H9 (cell line): Measurements from ENCODE around the gene TEX22. TPM values are rescaled to one million over a fixed set of nuclear protein-coding genes. Genes with fewer than 3 reads are reported as not detected.

Experiments used
- DNase-seq: peaks from one replicate; pipeline ENCODE4 v3.0.0-alpha.2; 2017
- H2AFZ ChIP-seq: one replicate; pipeline ENCODE4 v1.6.1; 2013; ENCODE audit warnings: mild to moderate bottlenecking, low read length, control low read depth, moderate library complexity
- H2AK5ac ChIP-seq: 2 replicates; pipeline ENCODE4 v1.6.1; 2013; ENCODE audit warnings: low read length, control low read depth, mixed read lengths; ENCODE audit not compliant: insufficient read length
- H2BK120ac ChIP-seq: one replicate; pipeline ENCODE4 v1.6.1; 2013; ENCODE audit warnings: low read depth, mild to moderate bottlenecking, low read length, control low read depth, inconsistent platforms; ENCODE audit not compliant: poor library complexity, severe bottlenecking
- H2BK12ac ChIP-seq: 2 replicates; pipeline ENCODE4 v1.6.1; 2013; ENCODE audit warnings: low read length, control low read depth, mixed read lengths, low read depth; ENCODE audit not compliant: insufficient read length
- H2BK15ac ChIP-seq: 2 replicates; pipeline ENCODE4 v1.6.1; 2013; ENCODE audit warnings: low read depth, low read length, control low read depth
- H2BK20ac ChIP-seq: one replicate; pipeline ENCODE4 v1.6.1; 2013; ENCODE audit warnings: low read depth, mild to moderate bottlenecking, low read length, control low read depth, inconsistent platforms; ENCODE audit not compliant: poor library complexity, severe bottlenecking
- H2BK5ac ChIP-seq: 2 replicates; pipeline ENCODE4 v1.6.1; 2013; ENCODE audit warnings: low read length, control low read depth, mixed read lengths; ENCODE audit not compliant: insufficient read length
- H3K14ac ChIP-seq: 2 replicates; pipeline ENCODE4 v1.6.1; 2013; ENCODE audit warnings: low read length, control low read depth; ENCODE audit not compliant: insufficient read depth
- H3K18ac ChIP-seq: 2 replicates; pipeline ENCODE4 v1.6.1; 2013; ENCODE audit warnings: low read depth, mild to moderate bottlenecking, mixed read lengths, low read length, control low read depth; ENCODE audit not compliant: insufficient read length
- H3K23ac ChIP-seq: 2 replicates; pipeline ENCODE4 v1.6.1; 2013; ENCODE audit warnings: low read length, control low read depth, mixed read lengths, low read depth; ENCODE audit not compliant: insufficient read length
- H3K23me2 ChIP-seq: 2 replicates; pipeline ENCODE4 v1.6.1; 2013; ENCODE audit warnings: low read depth, mild to moderate bottlenecking, mixed read lengths, low read length, control low read depth; ENCODE audit not compliant: insufficient read length, poor library complexity, severe bottlenecking
- H3K27ac ChIP-seq: 2 replicates; pipeline ENCODE4 v1.5.1; 2013; ENCODE audit warnings: low read length, control low read depth, mixed read lengths, low read depth; ENCODE audit not compliant: insufficient read length
- H3K27me3 ChIP-seq: 2 replicates; pipeline ENCODE4 v1.6.1; 2013; ENCODE audit warnings: low read length, control low read depth, inconsistent platforms; ENCODE audit not compliant: insufficient read depth
- H3K4ac ChIP-seq: 2 replicates; pipeline ENCODE4 v1.6.1; 2013; ENCODE audit warnings: low read depth, mild to moderate bottlenecking, control low read depth, inconsistent platforms, low read length, moderate library complexity
- H3K4me1 ChIP-seq: 2 replicates; pipeline ENCODE4 v1.6.1; 2013; ENCODE audit warnings: low read length, control low read depth, inconsistent platforms; ENCODE audit not compliant: insufficient read depth
- H3K4me2 ChIP-seq: 2 replicates; pipeline ENCODE4 v1.6.1; 2013; ENCODE audit warnings: low read length, control low read depth, mixed read lengths; ENCODE audit not compliant: insufficient read length, insufficient read depth
- H3K56ac ChIP-seq: 2 replicates; pipeline ENCODE4 v1.6.1; 2013; ENCODE audit warnings: low read depth, mild to moderate bottlenecking, mixed read lengths, low read length, control low read depth; ENCODE audit not compliant: insufficient read length
- H3K79me1 ChIP-seq: 2 replicates; pipeline ENCODE4 v1.6.1; 2013; ENCODE audit warnings: low read depth, mild to moderate bottlenecking, moderate library complexity, low read length, control low read depth, inconsistent platforms; ENCODE audit not compliant: insufficient read depth, poor library complexity, severe bottlenecking
- H3K79me2 ChIP-seq: 2 replicates; pipeline ENCODE4 v1.6.1; 2013; ENCODE audit warnings: low read length, control low read depth, inconsistent platforms; ENCODE audit not compliant: insufficient read depth
- H3K9ac ChIP-seq: 2 replicates; pipeline ENCODE4 v1.6.1; 2013; ENCODE audit warnings: low read length, control low read depth, mixed read lengths; ENCODE audit not compliant: insufficient read length; ENCODE audit errors: extremely low read depth
- H3K9me3 ChIP-seq: one replicate; pipeline ENCODE4 v1.6.1; 2013; ENCODE audit warnings: low read depth, low read length, inconsistent platforms; ENCODE audit not compliant: control insufficient read depth
- H3T11ph ChIP-seq: one replicate; pipeline ENCODE4 v1.6.1; 2013; ENCODE audit warnings: mild to moderate bottlenecking, low read length, control low read depth, inconsistent platforms
- H4K20me1 ChIP-seq: one replicate; pipeline ENCODE4 v1.6.1; 2013; ENCODE audit not compliant: control insufficient read depth, insufficient read length, insufficient read depth
- H4K5ac ChIP-seq: 2 replicates; pipeline ENCODE4 v1.6.1; 2013; ENCODE audit warnings: low read depth, mild to moderate bottlenecking, mixed read lengths, low read length, control low read depth; ENCODE audit not compliant: insufficient read length
- H4K8ac ChIP-seq: replicated peaks from 2 replicates; pipeline ENCODE4 v1.6.1; 2013; ENCODE audit warnings: low read length, control low read depth, mixed read lengths, low read depth; ENCODE audit not compliant: insufficient read length
- H4K91ac ChIP-seq: 2 replicates; pipeline ENCODE4 v1.6.1; 2013; ENCODE audit warnings: low read depth, mild to moderate bottlenecking, moderate library complexity, mixed read lengths, low read length, control low read depth; ENCODE audit not compliant: insufficient read length
- H3K27ac Mint-ChIP-seq, 3 experiments: 2 replicates in 2 of 3; 3 replicates in 1 of 3; pipeline ENCODE4 v1.8.0; 2020 to 2021; ENCODE audit warnings: mixed read lengths in 3 of 3, mild to moderate bottlenecking in 1 of 3, moderate library complexity in 1 of 3
- H3K27me3 Mint-ChIP-seq: 2 replicates; pipeline ENCODE4 v1.8.0; 2021; ENCODE audit warnings: low read depth, mild to moderate bottlenecking, moderate library complexity, mixed read lengths
- H3K36me3 Mint-ChIP-seq, 3 experiments: 2 replicates in 2 of 3; 3 replicates in 1 of 3; pipeline ENCODE4 v1.8.0; 2020 to 2021; ENCODE audit warnings: low read depth in 3 of 3, mixed read lengths in 3 of 3; ENCODE audit not compliant: insufficient read depth in 1 of 3
- H3K4me1 Mint-ChIP-seq, 2 experiments: 2 replicates each; pipeline ENCODE4 v1.8.0; 2020; ENCODE audit warnings: mixed read lengths in 2 of 2
- H3K4me3 Mint-ChIP-seq, 2 experiments: 2 replicates in 1 of 2; 3 replicates in 1 of 2; pipeline ENCODE4 v1.8.0; 2020 to 2021; ENCODE audit warnings: mild to moderate bottlenecking in 2 of 2, mixed read lengths in 2 of 2, moderate library complexity in 1 of 2
- H3K9me3 Mint-ChIP-seq, 2 experiments: 2 replicates in 1 of 2; 3 replicates in 1 of 2; pipeline ENCODE4 v1.8.0; 2020; ENCODE audit warnings: mild to moderate bottlenecking in 2 of 2, mixed read lengths in 2 of 2, moderate library complexity in 1 of 2
- CTCF ChIP-seq: fragments of 200-600 bp; sonication (generic); conservative IDR thresholded peaks from 3 replicates; pipeline ENCODE4 v1.8.0; 2021; ENCODE audit warnings: antibody characterized with exemption, mild to moderate bottlenecking
- WGBS: extraction: QIAGEN DNeasy Blood & Tissue Kit; methylation state at CpG from one replicate; pipeline ENCODE4 v1.1.7; 2013; ENCODE audit warnings: missing lambda C conversion rate, low lambda C conversion rate, mixed read lengths; ENCODE audit not compliant: insufficient read length; ENCODE audit errors: extremely low coverage; 5-methylcytosine and 5-hydroxymethylcytosine counted together
- total RNA-seq: library from RNA; stranded (reverse); gene quantifications from 2 replicates; pipeline ENCODE4 v1.2.1, GENCODE V29; 2021

The TEX22 gene
- total RNA-seq, 1 experiment from 2014 or later, result 0.83 TPM

DNA sequence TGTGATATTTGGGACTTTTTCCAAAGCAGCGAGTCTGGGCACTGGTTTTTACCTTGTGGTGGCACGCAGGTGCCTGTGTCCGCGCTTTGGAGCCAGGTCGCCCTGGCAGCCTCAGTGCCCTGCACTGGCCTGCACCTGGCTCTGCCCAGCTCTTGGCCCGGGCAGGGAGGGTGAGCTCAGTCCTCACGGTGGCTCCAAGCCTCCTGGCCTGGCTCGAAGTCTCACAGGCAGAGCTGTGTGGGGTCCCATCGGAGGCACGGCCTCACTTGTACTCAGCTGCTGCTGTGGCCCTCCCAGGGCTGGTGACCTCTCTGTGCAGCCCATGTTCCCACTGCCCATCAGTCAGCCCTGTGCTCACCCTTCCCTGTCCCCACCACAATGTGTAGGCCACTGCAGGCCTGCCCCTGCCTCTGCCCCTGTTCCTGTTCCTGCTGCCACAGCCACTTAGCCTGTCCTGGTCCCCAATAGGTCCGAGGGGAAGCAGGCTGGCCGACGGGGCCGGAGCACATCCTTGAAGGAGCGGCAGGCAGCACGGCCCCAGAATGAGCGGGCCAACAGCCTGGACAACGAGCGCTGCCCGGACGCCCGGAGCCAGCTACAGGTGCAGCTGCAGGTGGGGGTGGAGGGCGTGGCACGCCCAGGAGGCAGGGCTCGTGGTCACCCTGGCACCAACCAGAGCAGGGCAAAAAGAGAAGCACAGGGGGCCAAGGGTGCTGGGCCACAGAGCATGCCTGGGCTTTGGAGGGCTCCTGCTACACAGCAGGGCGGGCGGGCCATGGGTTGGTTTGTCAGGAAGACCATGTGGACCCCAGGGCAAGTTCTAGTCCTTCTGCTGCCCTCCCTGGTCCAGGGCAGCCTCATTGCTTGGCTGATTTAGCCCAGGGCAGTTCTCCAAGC, 16.6 kb upstream of the TEX22 start:
- no peak for TF ChIP-seq CTCF
- H3K9me3 ChIP-seq, result no peaks in the 10 kb centered on the region
- no peak overlapping the region for H3K4me2 ChIP-seq
- Mint-ChIP-seq H3K4me3 (no peak overlapping the region), H3K36me3 (peaks cover 10 to 21% (median 21%) of the 10 kb centered on the region in 3 experiments; a peak in 6 of 7 replicates), H3K27me3 (no peaks in the 10 kb centered on the region), H3K27ac (no peak overlapping the region; a peak in 2 of 7 replicates), H3K9me3 (no peaks in the 10 kb centered on the region), H3K4me1 (no peaks in the 10 kb centered on the region)
- no peak for DNase-seq
- no peak overlapping the region; the same call in 1 of the 2 replicates for H3K14ac ChIP-seq
- no peak overlapping the region for H3K18ac ChIP-seq
- no peak overlapping the region for H2BK120ac ChIP-seq
- no peaks in the 10 kb centered on the region for H4K20me1 ChIP-seq
- H4K5ac ChIP-seq, result no peak overlapping the region
- no peak overlapping the region for H4K91ac ChIP-seq
- no peak overlapping the region for H3K23ac ChIP-seq
- H2BK20ac ChIP-seq, result no peak overlapping the region
- H3K27me3 ChIP-seq, result no peaks in the 10 kb centered on the region
- no peak overlapping the region for H3K27ac ChIP-seq
- H3T11ph ChIP-seq, result no peak overlapping the region
- no peaks in the 10 kb centered on the region for H3K79me2 ChIP-seq
- H2AFZ ChIP-seq, result no peak overlapping the region
- H4K8ac ChIP-seq, result no peak overlapping the region
- H3K9ac ChIP-seq, result no peak overlapping the region
- H3K4ac ChIP-seq, result no peak overlapping the region
- H3K56ac ChIP-seq, result no peak overlapping the region
- no peak overlapping the region for H2BK15ac ChIP-seq
- no peaks in the 10 kb centered on the region for H3K79me1 ChIP-seq
- WGBS, result no CpG with 5 or more reads among the region's 27 CpGs
- H2BK12ac ChIP-seq, result no peak overlapping the region
- H2AK5ac ChIP-seq, result no peak overlapping the region
- no peak overlapping the region for H2BK5ac ChIP-seq
- no peaks in the 10 kb centered on the region for H3K23me2 ChIP-seq
- H3K4me1 ChIP-seq, result no peaks in the 10 kb centered on the region
